GM18520 (cell line): ENCODE results near the gene SEC24D.

Source experiments
- ATAC-seq: cut with Tn5 transposase; IDR thresholded peaks from one replicate; pipeline ENCODE4 v1.9.1; 2021; ENCODE audit not compliant: unreplicated experiment

Gene SEC24D

DNA sequence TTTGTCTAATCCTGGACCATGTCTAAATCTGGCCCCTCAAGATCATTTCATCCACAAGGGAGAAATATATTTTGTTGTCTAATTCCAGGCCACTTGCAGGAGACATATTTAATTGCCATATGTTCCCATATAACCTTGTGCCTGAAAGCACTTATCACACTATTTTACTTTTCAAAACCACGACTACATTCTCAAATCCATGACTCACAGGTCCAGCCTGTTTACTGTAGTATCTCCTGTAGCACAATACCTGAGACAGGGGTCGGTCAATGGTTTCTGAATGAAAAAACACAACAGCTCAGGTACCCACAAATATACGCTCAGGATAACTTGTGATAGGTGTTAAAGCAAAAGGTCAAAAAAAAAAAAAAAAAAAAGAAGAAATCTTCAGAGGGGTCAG is 60.9 kb downstream of the SEC24D start:
- ATAC-seq: no peak

DNA sequence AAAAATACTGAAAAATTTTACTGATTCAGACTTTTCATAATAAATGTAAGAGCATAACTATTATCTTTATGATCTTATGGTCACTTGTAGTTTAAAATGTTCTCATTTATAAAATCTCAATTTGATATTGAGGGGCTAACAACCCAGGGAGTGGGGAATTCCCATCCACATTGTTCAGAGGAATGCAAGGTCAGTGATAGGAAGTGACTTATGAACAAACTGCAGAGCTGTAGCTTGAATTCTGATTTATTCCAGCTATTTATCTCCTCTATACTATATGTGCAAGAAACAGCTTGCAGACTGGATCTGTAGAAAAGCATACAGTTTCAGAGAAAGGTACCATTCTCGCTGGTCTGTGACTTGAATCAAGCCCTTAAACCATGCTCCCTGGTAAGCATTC is 61.6 kb downstream of the SEC24D start:
- ATAC-seq: no peak

DNA sequence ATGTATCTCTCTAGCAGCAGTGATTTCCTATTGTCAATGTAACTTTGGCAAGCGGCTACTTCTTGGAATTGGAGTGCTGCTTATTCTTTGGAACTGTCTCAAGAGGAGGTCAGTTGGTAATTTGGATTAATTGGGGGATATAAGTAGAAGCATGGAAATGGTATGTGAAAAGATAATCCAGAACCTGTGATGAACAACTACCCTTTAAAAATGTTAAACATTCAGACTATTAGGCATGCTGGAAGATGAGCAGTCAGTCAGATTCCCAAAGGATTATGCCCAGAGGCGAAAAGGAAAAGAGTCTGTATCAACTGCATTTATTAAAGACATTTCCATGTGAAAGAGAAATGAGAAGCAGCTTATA is 62.5 kb downstream of the SEC24D start:
- ATAC-seq: no peak

DNA sequence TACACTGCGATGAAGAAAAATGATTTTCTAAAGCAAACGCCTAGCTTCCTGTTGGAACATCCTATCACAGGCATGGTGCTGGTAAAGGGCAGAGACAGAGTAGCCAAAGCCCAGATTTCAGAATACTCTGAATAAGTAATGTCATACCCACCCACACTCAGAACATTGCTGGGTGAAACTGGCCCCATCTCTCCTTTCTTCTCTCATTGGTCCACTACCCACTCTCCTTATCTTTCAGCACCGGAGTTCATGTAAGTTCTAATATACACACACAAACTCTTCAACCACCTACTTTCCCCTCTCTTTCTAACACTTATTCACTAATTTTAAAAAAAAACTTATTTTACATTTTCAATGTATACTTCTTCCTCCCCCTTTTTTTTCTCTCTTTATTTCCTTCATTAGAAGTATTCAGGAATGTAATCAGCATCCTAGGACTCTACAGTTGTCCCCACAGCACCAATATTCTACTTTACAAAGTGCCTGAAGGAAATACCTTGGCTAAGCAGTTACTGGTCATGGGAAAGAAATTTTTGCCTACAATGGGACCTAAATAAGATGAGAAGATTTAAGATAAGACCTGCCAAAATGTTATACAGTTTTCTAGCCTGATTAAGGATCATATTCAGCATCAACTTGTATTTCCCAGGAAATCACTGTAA is 63.0 kb downstream of the SEC24D start:
- ATAC-seq: no peak

DNA sequence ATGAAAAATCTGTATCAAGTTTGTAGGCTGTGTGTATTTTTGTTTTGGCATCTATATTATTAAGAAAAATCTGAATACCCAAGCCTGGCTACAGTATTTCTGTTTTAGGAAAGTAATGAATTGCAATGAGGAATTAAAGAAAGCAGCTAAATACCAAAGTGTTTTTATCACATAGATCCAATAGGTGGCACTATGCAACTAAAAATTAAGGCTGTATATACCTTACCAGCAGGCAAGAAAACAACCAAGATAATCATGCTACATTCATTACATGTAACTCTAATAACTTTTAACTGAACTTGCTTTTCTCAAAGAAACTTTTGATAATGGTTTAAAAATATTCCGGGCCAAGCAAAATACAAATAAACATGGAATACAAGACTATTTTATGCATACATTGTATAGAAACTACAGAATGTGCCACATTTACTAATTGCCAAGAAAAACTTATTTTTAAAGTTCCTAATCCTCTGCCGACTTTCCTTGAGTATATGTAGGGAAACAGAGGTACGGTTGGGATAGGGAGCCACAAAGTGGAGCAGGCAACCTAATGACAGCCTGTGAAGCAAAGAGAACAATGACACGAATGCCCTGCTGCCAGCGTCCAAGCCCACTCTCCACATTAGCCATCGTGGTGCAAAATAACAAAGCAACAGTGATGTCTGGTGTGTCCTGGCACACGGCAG is 63.7 kb downstream of the SEC24D start:
- ATAC-seq: peak; percentile 40

DNA sequence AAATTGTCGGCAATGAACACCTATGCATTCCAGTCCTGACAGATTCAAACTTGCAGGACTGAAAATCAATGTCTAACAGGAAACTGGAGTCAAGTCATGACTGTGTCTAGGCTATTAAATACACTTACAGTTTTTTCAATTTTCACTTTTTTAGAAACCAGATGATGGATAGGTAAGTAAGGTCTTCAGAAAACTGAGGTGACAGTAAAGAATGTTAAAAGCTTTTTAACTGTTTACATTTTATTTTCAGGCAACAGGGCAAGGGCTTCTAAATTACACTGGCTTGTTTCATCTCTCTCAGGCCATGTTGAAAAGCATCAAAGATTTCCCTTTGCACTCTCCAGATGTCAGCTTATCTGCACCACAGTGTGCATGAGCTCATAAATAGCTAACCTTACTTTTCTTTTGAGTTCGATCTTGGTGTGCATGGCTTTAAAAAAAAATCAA is 65.2 kb downstream of the SEC24D start:
- ATAC-seq: no peak

DNA sequence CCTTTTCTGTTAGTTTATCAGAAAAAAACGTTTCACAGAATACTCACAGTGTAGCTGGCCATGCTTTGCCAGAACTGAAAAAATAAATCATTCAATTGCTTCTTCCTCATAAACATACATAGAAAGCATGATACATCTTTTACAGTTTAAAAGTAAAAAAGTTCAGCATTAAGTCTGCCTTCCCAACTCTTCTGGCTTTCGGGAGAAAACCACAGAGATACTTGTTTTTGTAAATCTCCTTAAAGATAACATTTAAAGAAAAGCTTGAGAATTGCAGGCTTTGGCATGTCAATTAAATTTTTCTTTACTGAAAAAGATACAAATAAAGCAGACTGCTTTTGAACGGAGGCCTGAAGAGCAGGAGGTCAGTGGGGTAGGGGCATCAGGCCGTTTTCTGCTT is 66.8 kb downstream of the SEC24D start:
- ATAC-seq: no peak

DNA sequence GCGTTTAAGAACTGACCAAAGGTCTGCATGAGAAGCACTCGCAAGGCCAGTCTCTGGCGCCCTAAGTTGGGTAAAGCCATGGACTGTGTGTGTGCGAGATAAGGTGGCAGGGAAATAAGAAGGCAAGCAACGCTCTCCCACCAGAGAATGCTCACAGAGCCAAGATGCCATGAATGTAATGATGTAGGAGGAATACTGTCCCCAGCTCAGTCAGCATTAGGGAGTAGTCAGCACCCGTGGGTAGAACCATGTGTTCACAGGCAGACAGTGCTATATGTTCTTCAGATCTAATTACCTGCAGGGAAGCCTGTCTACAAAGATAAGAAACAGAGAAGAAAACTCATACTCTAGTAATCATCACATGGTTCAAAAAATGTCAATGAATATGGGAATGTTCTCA is 68.8 kb downstream of the SEC24D start:
- no peak for ATAC-seq

DNA sequence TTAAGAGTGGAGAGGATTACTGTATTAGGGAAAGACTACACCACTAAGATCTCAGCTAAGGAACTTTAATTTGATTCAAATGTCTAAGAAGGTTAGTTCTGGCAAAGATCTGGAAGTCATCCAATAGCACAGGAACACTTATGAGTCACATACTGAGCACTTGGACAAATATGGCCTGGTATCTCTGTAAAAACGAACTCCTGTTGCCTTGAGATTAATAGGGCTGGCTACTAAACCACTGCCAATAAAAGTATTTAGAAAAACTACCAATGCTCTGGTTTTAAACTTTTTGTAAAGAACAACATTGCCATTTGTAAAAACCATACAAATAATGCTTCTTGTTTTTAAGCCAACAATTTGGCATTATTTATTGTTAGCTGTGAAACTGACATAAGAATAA is 70.5 kb downstream of the SEC24D start:
- no peak for ATAC-seq

DNA sequence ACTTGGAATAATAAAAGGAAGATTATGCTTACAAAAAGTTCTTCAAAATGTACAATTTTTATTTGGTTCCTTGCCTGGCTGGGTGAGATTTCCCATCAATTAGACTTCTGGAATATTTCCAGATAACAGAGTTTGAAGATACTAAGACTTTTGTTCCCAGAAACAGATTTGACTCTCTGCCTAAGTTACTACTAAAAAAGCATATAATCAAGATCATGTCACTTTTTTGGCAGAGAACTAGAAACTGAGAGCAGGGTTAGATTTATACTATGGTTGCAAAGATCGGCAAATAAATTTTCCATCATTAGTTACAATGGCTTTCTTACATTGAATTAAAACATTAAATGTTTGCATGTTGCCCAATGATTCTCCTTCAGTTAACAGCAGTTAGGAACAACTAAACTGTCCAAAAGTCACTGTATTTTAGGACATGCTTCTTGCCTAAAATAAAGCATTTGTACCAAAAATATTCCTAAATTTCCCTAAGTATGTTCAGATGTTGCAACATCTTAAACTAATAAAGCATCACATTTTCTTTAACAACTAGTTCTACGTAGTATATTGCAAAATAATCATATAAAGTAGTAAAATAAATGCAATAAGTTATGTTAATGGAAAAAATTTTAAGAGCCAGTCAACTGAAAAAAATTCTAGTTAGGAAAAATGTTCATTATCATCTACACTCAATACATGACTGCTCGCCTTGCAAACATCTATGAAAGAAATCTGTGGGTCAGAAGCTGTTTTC is 73.0 kb downstream of the SEC24D start:
- no peak for ATAC-seq

DNA sequence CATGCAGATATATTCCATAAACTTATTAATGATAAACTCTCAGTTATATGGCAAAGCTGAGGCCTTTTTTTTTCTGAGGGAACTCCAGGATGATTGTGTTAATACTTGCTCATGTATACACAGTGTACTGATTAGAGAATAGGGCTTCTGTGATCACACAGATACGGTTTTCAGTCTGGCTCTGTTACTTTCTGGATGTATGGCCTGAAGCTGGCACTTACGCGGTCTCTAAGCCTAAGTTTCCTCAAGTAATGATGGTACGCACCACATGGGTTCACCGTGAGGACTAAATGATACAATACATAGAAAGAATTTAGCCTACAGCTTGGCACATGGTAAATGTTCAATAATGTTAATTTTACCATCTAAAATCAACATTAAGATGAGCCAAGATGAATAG is 73.8 kb downstream of the SEC24D start:
- ATAC-seq: no peak

DNA sequence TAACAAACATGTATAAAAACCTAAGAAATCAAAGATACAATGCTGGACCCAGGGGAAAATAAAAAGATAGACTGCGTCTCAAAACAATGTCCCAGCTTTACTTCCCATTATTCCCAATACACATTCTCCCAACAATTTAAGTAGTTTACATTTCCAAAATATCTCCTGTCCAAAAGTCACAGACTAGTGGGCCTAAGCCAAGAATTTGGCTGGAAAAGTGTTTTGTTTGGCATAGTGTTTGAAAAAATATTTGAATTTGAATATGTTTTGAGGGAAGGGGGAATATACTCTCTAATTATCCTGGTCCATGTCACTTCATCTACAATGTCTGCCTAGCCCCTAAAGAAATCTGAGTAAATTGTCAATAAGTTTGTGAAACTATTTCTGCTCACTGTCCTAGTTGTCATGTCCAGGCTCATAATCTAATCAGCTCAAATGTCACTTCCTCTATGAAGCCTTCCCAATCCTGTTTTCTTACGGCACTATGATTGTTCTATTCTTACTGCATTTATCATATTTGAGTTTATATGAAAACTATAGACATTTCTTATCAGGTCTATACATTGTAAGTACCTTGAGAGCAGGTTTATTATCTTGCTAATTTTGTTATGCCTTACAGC is 74.4 kb downstream of the SEC24D start:
- no peak for ATAC-seq

DNA sequence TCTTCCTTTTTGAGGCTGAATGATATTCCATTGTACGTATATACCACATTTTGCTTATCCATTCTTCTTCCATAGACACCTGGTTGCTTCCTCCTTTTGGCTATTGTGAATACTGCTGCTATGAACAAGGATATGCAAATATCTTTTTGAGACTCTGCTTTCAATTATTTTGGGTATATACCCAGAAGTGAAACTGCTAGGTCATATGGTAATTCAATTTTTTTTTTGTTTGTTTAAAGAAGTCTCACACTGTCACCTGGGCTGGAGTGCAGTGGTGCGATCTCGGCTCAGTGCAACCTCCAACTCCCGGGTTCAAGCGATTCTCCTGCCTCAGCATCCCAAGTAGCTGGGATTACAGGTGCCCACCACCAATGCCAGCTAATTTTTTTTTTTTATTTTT is 75.4 kb downstream of the SEC24D start:
- ATAC-seq: peak; percentile 99

DNA sequence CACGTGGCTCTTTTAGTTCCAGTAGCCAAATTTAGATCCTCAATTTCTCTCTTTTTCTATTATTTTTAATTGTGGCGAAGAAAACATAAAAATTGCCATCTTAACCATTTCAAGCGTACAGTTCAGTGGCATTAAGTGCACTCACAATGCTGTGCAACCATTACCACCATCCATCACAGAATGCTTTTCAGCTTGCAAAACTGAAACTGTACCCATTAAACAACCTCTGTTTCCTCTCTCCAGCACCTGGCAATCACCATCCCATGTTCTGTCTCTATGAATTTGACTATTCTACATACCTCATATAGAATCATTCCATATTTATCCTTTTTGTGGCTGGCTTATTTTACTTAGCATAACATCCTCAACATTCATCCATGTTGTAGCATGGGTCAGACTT is 75.8 kb downstream of the SEC24D start:
- ATAC-seq: peak; percentile 9

DNA sequence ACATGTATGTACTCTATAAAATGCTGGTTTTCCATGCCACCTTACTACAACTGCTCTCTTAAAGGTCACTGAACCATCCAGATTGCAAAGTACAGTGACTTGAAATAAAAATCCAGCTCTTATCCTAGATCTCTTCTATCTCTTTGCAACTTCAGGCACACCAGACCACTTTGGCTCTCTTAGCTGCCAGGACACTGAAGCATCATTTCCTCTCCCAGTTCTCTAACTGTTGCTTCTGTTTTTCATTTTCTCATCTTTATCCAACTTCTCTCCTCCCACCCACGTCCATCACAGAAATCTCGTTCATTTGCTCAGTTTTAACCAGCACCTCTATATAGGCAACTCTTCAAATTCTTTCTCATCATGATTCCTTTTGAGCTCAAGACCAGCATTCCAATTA is 76.4 kb downstream of the SEC24D start:
- no peak for ATAC-seq

DNA sequence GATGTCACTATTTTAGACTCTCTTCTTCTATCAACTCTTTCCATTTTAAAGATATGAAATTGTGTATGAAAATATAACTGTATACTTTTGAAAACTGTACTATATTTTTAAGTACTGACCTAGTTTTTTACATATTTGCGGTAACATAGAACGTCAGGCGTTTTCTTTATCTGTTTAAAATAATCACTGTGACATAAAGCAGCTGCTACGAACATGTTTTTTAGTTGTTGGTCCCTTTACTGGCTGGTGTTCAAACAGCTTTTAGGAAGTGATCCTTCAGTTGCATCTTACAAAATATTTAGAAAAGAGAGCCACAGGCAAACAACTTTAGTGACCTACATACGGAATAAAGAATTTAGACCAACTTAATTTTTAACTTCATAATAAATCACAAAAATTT is 77.6 kb downstream of the SEC24D start:
- ATAC-seq: no peak

DNA sequence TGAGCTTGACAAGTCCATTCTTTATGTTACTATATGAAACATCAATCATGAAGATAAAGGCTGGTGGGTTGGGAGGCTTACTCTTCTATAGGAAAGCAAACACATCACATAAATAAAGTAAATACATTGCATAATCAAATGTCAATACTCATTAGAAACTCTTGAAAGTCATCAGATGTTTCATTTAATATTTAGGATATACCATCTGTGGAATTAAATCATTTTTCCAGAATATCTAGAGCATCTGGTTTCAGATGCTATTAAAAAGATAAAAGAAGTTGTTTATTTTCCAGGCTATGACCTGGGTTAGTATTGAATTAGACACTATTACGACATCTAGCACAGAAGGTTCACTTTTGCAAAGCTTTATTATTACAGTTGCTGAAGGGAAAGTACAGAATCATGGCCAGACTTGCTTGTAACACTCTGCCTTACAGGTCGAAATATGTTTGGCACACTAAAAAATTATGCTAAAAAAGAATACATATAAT is 78.1 kb downstream of the SEC24D start:
- ATAC-seq: no peak

DNA sequence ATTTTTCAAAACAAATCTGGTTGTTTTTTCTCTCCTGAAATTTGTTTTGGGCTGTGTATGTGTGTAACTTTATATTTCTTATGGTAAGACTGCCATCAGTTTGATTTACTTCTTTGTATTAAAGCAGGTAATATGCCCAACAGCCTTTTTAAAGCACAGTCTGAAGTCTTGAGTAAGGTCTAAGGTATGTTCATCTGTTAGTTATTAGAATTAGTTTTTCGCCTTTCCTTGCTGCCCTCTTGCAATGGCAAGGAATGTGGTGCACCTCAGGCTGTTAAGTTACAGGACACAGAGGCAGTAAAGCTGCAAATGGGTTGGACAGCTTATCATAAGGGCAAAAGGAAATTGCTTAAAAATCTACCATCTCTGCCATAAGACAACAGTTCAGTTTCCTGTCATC is 79.0 kb downstream of the SEC24D start:
- ATAC-seq: no peak

DNA sequence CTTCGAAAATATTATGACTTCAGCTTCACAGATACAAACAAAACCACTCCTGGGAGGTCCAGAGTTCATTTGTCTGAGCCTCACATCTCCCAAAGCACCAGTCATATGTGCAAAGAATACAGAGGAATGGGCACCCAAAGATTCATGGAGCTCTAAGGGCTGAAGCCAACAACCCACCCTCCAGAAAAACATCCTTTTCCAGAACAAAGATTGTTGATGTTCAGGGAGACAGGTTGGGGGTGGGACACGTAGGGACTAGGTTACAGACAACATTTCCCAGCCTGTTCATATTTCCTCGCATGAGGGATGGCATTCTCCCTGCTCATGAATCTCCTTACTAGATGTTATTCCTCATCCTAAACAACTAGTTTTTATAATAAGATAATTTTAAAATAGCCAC is 79.5 kb downstream of the SEC24D start:
- ATAC-seq: no peak

DNA sequence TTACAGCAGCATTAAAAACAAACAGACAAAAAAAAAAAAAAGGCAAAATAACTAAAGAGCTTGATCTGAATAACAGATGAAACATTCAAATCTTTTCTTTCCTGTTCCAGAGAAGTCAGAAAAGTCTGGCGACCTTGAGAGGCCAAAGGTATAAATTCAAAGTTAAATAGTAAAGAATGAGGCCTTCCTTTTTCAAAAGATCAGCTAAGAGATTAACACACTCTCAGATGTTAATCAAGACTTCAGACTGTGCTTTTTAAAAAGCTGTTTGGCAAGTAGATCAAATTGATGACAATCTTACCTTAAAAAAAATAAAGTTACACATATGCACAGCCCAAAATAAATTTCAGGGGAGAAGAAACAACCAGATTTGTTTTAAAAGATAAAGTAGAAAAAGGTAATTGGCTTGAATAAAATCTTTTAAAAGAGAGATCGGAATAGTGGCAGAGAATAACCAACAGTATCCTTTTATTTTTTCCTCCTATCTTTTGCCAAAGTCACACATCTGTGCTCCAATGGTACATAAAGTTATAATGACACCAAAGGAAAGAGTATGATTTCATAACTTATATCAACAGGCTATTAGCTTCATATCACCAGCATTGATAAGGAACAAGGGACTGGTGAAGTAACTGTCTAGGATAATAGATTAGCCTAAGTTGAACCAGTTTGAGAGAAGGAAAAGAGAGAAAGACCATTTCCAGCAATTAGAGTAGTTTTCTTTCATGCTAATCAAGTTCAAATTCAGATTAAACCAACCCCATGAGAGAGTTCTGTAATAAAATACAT is 80.3 kb downstream of the SEC24D start:
- ATAC-seq: no peak

DNA sequence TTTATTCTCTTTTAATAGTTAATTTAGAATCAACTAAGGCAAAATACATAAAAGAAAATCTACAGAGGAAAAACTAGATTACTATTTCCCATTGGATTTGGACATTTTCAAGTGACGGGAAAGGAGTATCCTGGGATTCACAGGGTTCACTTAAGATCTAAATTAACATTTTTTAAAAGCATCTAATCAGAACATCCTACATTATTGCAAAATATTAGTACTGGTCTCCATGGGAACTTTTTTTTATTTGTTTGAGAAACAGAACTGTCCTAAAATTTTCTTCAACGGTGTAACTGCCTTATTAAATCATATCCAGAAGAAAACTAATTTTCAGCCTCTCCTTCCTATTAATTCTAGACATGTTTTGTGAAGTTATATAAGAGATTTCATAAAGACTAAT is 81.0 kb downstream of the SEC24D start:
- no peak for ATAC-seq
